ENCODE data around the gene GHRHR.

GHRHR gene

GRCh38 chr7:30987178-30987577 lies 23.4 kb downstream of the GHRHR start:
- DNase-seq = no peak

- DNase-seq = no peak
These were observed 24.2 kb downstream of the GHRHR start for GRCh38 chr7:30987936-30988335.

- no peak for DNase-seq
These were observed 24.7 kb downstream of the GHRHR start for GRCh38 chr7:30988351-30989005.

- no peak for DNase-seq
These were observed 25.5 kb downstream of the GHRHR start for GRCh38 chr7:30989008-30989823.

- DNase-seq = no peak
These were observed 26.3 kb downstream of the GHRHR start for GRCh38 chr7:30989824-30990672.

- DNase-seq = no peak
These were observed 27.0 kb downstream of the GHRHR start for GRCh38 chr7:30990673-30991170.

- DNase-seq = no peak
These were observed 28.7 kb downstream of the GHRHR start for GRCh38 chr7:30992414-30992813.

- no peak for DNase-seq
These were observed 30.7 kb downstream of the GHRHR start for GRCh38 chr7:30994206-30995100.

GRCh38 chr7:30995536-30995935 lies 31.8 kb downstream of the GHRHR start:
- DNase-seq = no peak

GRCh38 chr7:30996256-30996655 lies 32.5 kb downstream of the GHRHR start:
- DNase-seq = no peak

GRCh38 chr7:30996883-30997282 lies 33.1 kb downstream of the GHRHR start:
- DNase-seq = no peak

GRCh38 chr7:30997316-30997715 lies 33.6 kb downstream of the GHRHR start:
- no peak for DNase-seq

- DNase-seq = no peak
These were observed 34.4 kb downstream of the GHRHR start for GRCh38 chr7:30998180-30998579.

GRCh38 chr7:31000161-31000693 lies 36.5 kb downstream of the GHRHR start:
- no peak for DNase-seq

- DNase-seq = no peak
These were observed 37.0 kb downstream of the GHRHR start for GRCh38 chr7:31000779-31001178.

GRCh38 chr7:31002256-31002655 lies 38.5 kb downstream of the GHRHR start:
- DNase-seq = no peak

GRCh38 chr7:31003097-31003496 lies 39.3 kb downstream of the GHRHR start:
- DNase-seq = no peak

GRCh38 chr7:31003721-31004120 lies 40.0 kb downstream of the GHRHR start:
- no peak for DNase-seq

GRCh38 chr7:31004393-31004792 lies 40.6 kb downstream of the GHRHR start:
- DNase-seq = no peak

- DNase-seq = no peak
These were observed 43.1 kb downstream of the GHRHR start for GRCh38 chr7:31006857-31007256.

GRCh38 chr7:31007634-31008033 lies 43.9 kb downstream of the GHRHR start:
- no peak for DNase-seq

GRCh38 chr7:31014826-31015225 lies 51.1 kb downstream of the GHRHR start:
- no peak for DNase-seq
